Lung (tissue), 12 donors: ENCODE data around the gene B3GNT5. TPM values are rescaled to one million over a fixed set of nuclear protein-coding genes. Genes with fewer than 3 reads are reported as not detected.

Source experiments
- ATAC-seq: fragments of 200-7000 bp; cut with Tn5 transposase; one replicate; pipeline ENCODE4 v1.9.1; 2020; ENCODE audit warnings: moderate number of reproducible peaks; ENCODE audit not compliant: insufficient read depth, low FRiP score
- DNase-seq, 3 donors: peaks; one replicate each; pipeline ENCODE4 v3.0.0-alpha.2; 2013 to 2017
- H3K27ac ChIP-seq, 2 donors: one replicate each; pipeline ENCODE4 v1.5.1; 2013; ENCODE audit warnings: mild to moderate bottlenecking in 2 of 2, moderate library complexity in 2 of 2, control low read depth in 1 of 2, inconsistent platforms in 1 of 2, low read depth in 1 of 2, low read length in 1 of 2
- H3K27me3 ChIP-seq, 3 donors: one replicate each; pipeline ENCODE4 v1.5.1; 2013; ENCODE audit warnings: low read length in 2 of 3; ENCODE audit not compliant: control insufficient read depth in 3 of 3, insufficient read depth in 3 of 3
- H3K36me3 ChIP-seq, 4 donors: one replicate each; pipeline ENCODE4 v1.5.1; 2013; ENCODE audit warnings: low read length in 4 of 4, mild to moderate bottlenecking in 1 of 4, moderate library complexity in 1 of 4; ENCODE audit not compliant: control insufficient read depth in 4 of 4, insufficient read depth in 4 of 4
- H3K4me1 ChIP-seq, 5 donors: one replicate each; pipeline ENCODE4 v1.5.1; 2013; ENCODE audit warnings: low read length in 5 of 5, mild to moderate bottlenecking in 2 of 5, moderate library complexity in 1 of 5; ENCODE audit not compliant: control insufficient read depth in 5 of 5, insufficient read depth in 5 of 5
- H3K4me3 ChIP-seq: one replicate; pipeline ENCODE4 v1.5.1; 2013; ENCODE audit warnings: mild to moderate bottlenecking, control low read depth, moderate library complexity
- H3K9ac ChIP-seq, 2 donors: one replicate each; pipeline ENCODE4 v1.5.1; 2013; ENCODE audit warnings: low read length in 2 of 2, control low read depth in 1 of 2; ENCODE audit not compliant: insufficient read depth in 1 of 2
- H3K9me3 ChIP-seq, 4 donors: one replicate each; pipeline ENCODE4 v1.5.1; 2013; ENCODE audit warnings: low read length in 3 of 4, mild to moderate bottlenecking in 1 of 4, moderate library complexity in 1 of 4; ENCODE audit not compliant: control insufficient read depth in 4 of 4, insufficient read depth in 3 of 4
- CTCF ChIP-seq: IDR thresholded peaks from 2 replicates; pipeline ENCODE4 v1.5.1; 2012; ENCODE audit warnings: mild to moderate bottlenecking; ENCODE audit errors: control extremely low read depth, extremely low read depth
- WGBS, 2 donors: extraction: QIAGEN DNeasy Blood & Tissue Kit; methylation state at CpG; one replicate each; pipeline ENCODE4 v1.1.7; 2013; 5-methylcytosine and 5-hydroxymethylcytosine counted together
- polyA plus RNA-seq, 2 donors: library from polyadenylated mRNA; stranded (reverse); fragments of 200-250 nt; gene quantifications; one replicate each; pipeline ENCODE4 v1.2.1, GENCODE V29; 2013
- total RNA-seq, 2 donors: library from RNA; depleted of rRNA in 1 of 2; stranded (reverse); fragments of >200 nt in 1 of 2; gene quantifications; one replicate each; pipeline ENCODE4 v1.2.1, GENCODE V29; 2014 to 2021
- donor health status: control.
- donor health status: control.
- donor health status: Bipolar disorder and iron deficiency.
- donor health status: healthy.
- donor health status: DM: yes; HTN: yes; CAD: no.

Gene B3GNT5
- total and polyA plus RNA-seq, 4 donors: 13.5 to 43.1 (median 26.8) TPM

- peak overlapping the region in 1 of 2 donors; percentile 37 for H3K27ac ChIP-seq
- H3K9ac ChIP-seq: peak overlapping the region in 1 of 2 donors; percentile 86
- no peak for TF ChIP-seq CTCF
- no peak for DNase-seq
- ATAC-seq: no peak
- H3K36me3 ChIP-seq: peaks cover 0 to 5% (median 0%) of the 10 kb centered on the region in 4 donors
- H3K4me1 ChIP-seq: peaks cover 0 to 12% (median 0%) of the 10 kb centered on the region in 5 donors
- WGBS, 2 donors: 95% methylated on average over 5 of the region's 5 CpGs
- no peaks in the 10 kb centered on the region for H3K27me3 ChIP-seq
- H3K4me3 ChIP-seq: no peak overlapping the region
- H3K9me3 ChIP-seq: peaks cover 0 to 4% (median 0%) of the 10 kb centered on the region in 4 donors
Measured at GRCh38 chr3:183252118-183252782, 803 bp upstream of the B3GNT5 start.

- Histone ChIP-seq H3K9me3 (peaks cover 0 to 4% (median 0%) of the 10 kb centered on the region in 4 donors), H3K4me3 (peak overlapping the region; percentile 81), H3K27ac (peak overlapping the region; percentile 93 to 97), H3K4me1 (peaks cover 0 to 12% (median 2%) of the 10 kb centered on the region in 5 donors), H3K36me3 (peaks cover 0 to 5% (median 0%) of the 10 kb centered on the region in 4 donors), H3K27me3 (no peaks in the 10 kb centered on the region), H3K9ac (peak overlapping the region; percentile 78 to 94)
- TF ChIP-seq CTCF: no peak
- peak; percentile 74 to 82 (median 78) for DNase-seq
- ATAC-seq: peak; percentile 68
- WGBS, 2 donors: 1% methylated on average over 90 to 111 of the region's 111 CpGs
Measured at GRCh38 chr3:183253528-183254486, 754 bp downstream of the B3GNT5 start.

- ATAC-seq (peak; percentile 6), DNase-seq (peak; percentile 46 to 67 (median 58))
- H3K4me3 ChIP-seq: peak overlapping the region; percentile 81
- peak overlapping the region; percentile 93 to 97 for H3K27ac ChIP-seq
- no peaks in the 10 kb centered on the region for H3K27me3 ChIP-seq
- 5 to 8% methylated on average over 49 of the region's 49 CpGs for WGBS, 2 donors
- TF ChIP-seq CTCF: no peak
- H3K9me3 ChIP-seq: peaks cover 0 to 4% (median 0%) of the 10 kb centered on the region in 4 donors
- peaks cover 0 to 5% (median 0%) of the 10 kb centered on the region in 4 donors for H3K36me3 ChIP-seq
- peak overlapping the region; percentile 36 to 94 for H3K9ac ChIP-seq
- H3K4me1 ChIP-seq: peaks cover 0 to 18% (median 2%) of the 10 kb centered on the region in 5 donors
Measured at GRCh38 chr3:183254487-183255347, 1.7 kb downstream of the B3GNT5 start.
